Endothelial cell of hepatic sinusoid (primary cell): ENCODE data around the gene RASGRF2.

Source experiments
- in situ Hi-C: cut with HindIII; loops from 2 replicates; pipeline ENCODE4 v1.10.0; 2017; ENCODE audit warnings: low sequenced_read_pairs

Gene RASGRF2

DNA sequence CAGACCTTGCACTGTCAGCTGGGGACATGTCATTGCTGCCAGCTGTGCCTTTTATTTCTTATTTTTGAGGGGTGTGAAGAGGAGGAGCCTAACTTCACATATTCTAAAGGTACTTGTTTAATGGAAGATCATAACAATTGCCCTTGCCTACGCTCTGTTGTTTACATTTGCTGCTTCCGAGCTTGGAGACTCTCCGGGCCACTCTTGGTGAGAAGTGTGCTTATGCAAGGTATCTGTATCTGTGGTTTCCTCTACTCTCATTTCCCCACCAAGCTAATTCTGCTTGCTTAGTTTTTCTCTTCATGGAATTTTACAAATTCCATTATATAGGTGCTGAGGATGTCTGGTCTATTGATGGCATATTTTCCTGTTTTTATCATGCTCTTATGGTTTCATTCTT, 105.3 kb downstream of the RASGRF2 start:
- in situ Hi-C loops: no loop called here

GRCh38 chr5:81066102-81066501, 105.9 kb downstream of the RASGRF2 start:
- in situ Hi-C loops: no loop called here

DNA sequence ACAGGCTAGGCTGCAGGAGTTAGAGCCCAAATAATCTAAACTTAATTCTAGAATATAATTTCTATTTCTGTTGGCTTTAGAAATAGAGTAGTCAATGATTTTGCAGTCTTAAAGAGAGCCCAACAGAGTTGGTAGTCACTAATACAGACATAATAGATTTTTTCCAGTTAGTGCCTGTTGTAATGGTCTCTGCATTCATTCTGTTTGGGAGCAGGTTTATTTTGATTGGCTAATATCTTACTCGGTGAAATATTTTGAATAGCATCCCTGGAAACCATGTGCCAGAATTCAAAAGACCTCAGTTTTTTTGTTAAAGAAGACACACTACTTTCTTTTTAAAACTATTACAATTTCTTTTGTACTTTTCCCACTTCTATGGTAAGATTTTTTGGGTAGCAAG, 107.2 kb downstream of the RASGRF2 start:
- in situ Hi-C loops: no loop called here

DNA sequence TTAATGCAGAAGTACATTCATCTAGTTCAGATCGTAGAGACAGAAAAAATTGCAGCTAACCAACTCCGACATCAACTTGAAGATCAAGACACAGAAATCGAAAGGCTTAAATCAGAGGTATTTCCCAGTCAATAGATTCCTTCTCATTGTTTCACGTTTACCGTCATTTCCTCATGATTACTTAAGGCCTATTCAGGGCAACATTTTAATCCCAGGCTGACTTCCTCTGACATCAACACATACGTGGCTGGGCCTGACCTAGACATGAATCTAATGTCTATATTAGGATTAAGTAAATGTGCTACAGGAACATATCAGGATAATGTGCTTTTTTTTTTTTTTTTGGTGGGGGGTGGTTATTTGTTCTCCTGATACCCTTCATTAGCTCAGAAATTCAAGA, 107.9 kb downstream of the RASGRF2 start:
- in situ Hi-C loops: no loop called here

DNA sequence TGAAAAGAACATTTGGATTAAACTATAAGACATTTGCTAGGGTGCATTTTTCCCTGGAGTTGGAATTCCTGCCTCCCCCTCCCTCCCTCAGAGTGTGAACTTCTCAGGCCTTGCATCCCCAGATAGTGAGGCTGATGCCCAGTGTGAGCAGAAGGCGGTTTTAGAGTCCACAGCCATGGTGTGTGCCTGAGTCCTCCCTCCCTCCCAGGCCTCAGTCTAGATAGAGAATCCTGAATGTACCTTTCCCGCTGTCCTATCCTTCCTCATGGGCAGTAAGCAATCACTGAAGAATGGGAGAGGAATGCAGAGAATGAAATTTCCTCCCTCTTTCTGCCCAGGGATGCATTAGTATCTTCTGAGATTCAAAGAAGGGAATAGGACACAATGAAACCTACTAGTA, 108.5 kb downstream of the RASGRF2 start:
- in situ Hi-C loops: no loop called here

DNA sequence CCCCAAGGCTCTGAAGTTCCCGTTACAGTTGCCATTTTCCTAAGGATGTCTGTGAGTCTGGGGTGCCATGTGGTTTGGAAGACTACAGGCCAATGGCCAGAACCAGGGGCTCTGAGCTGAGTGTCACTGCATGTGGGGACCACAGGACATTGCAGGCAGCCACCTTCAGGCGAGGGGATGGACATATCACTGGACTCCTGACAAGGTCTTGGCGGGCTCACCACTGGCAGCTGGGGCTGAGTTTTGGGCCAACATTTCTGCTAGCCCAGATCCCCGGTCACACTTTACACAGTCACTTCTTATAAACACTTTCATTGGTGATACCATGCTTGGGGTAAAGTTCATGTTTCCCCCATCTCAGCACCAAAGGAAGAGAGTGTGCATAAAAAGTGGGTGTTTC, 109.8 kb downstream of the RASGRF2 start:
- in situ Hi-C loops: no loop called here

GRCh38 chr5:81070571-81071255, 110.5 kb downstream of the RASGRF2 start:
- in situ Hi-C loops: no loop called here

DNA sequence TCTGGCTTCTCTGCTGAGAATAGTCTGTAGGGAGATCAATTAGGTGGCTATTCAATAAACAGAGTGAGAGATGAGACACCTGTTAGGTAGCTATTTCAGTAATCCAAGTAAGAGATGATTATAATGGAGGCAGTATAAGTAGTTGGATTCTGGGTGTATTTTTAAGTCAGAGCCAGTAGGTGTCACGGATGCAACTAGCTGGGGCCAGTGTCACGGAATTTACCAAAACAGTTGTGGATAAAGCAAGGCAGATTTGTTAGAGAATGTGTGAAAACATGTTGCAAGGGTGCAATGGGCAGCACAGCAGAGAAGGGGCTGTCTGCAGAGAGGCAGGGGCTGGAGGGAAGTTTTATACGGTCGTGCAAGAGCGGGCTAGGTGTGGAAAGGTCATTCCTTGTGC, 114.9 kb downstream of the RASGRF2 start:
- in situ Hi-C loops: no loop called here

DNA sequence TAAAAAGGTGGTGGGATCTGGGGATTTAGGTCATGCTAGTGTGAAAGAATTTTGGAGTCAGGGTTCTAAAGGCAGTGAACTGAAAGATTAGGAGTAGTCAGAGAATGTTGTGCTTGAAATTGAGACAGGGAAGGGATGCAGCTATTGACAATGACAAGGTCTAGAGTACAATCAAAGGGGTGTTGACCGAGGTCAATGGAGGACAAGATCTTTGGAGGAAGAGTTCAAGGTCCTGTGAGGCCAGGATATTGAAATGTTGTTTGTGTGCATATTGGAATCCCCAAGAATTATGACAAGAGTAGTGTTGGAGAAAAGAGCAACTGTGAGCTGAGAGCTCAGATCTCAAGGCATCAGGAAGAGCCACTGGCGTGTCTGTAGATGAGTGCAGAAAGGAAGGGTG, 116.9 kb downstream of the RASGRF2 start:
- in situ Hi-C loops: no loop called here

- in situ Hi-C loops: no loop called here
These were observed 118.8 kb downstream of the RASGRF2 start for GRCh38 chr5:81078930-81079329.

GRCh38 chr5:81080809-81081460, 120.8 kb downstream of the RASGRF2 start:
- in situ Hi-C loops: no loop called here

- in situ Hi-C loops: no loop called here
These were observed 121.3 kb downstream of the RASGRF2 start for GRCh38 chr5:81081461-81081835.

DNA sequence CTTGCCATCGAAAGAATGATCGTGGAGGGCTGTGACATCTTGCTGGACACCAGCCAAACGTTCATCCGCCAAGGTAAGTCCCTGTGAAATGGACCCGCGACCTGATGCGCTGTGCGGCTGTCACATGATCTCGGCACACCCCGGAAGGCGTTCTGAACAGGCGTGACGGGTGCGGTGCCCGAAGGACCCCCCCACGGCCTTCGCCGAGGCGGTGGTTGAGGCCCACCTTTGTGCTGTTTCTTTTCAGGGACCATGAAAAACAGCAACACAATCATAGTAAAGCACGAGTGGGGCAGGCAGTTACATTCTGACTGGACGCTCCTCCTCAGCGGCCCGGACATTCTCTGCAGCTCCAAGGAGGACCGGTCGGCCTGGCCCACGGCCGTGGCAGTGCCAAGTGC, 126.7 kb downstream of the RASGRF2 start:
- in situ Hi-C loops: no loop called here

DNA sequence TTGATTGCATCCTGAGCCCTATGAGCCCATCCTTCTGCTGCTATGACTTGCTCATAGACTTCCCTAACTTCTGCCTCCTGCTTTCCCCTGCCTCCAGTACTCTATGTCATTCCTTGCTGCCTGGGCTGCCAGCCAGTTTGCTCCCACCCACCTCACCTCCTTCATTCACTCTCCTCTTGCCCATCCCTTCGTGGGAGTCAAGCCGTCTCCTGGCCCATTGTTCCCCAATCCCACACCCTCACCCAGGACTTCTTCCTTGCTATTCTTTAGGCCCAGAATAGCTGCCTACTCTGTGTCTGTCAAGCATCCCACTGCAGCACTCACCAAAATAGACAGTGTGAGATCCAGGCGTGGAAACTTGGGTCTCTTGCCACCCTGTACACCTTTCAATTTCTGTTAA, 131.0 kb downstream of the RASGRF2 start:
- in situ Hi-C loops: no loop called here

GRCh38 chr5:81093536-81094196, 133.5 kb downstream of the RASGRF2 start:
- in situ Hi-C loops: no loop called here

- in situ Hi-C loops: no loop called here
These were observed 135.7 kb downstream of the RASGRF2 start for GRCh38 chr5:81095835-81096234.

DNA sequence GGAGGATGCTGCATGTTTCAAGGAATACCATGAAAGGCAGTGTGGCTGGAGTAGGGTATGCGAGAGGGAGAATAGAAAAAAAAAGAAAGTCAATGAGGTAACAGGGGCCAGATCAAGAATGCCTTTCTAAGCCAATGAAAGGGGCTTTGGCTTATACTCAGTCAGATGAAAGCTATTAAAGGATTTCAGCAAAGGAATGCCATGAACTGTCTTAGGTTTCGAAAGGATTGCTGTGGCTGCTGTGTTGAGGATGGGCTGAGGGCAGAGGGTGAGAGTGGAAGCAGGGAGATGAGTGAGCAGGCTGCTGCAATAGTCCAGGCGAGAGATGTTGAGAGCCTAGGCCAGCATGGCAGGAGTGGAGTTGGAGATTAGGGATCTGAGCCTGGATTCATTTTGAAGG, 137.6 kb downstream of the RASGRF2 start:
- in situ Hi-C loops: no loop called here

DNA sequence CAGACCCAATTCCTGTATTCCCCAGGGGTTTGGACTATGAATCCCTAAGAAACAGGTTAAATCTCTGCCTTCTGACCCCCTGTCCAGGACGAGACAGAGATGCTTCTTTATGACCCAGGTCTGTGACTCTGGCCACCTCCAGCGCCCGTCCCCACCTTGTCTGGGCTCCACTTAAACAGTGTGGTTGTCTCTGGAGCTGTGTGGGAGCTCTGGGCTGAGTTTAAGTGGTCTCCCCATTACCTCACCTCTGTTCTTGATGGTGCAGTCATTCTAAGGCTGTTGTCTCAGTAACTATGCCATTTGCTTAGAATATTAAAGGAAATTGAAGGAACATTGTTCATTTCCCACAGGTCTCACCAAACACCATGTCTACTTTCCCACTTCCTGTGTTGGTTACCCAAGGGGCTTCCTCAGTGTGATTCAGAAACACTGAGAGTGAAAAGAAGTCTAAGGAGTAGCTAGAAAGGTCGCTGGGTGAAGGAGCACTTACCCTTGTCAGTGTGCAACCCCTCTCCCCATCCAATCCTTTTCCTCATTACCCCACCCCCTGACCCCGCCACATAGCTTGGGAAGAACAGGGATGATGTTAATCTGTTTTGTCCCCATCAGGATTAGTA, 145.2 kb downstream of the RASGRF2 start:
- in situ Hi-C loops: no loop called here

- in situ Hi-C loops: no loop called here
These were observed 155.1 kb downstream of the RASGRF2 start for GRCh38 chr5:81115261-81115660.

DNA sequence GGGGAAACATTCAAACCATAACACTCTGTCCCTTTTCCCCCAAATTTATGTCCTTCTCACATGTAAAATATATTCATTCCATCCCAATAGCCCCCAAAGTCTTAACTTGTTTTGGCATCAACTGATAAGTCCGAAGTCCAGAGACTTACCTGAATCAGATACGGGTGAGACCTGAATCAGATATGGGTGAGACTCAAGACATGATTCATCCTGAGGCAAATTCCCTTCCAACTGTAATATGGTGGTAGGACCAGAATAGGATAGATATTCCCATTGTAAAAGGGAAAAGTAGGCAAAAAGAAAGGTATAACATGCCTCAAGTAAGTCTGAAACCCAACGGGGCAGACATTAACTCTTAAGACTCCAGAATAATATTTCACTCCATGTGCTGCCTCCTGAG, 157.4 kb downstream of the RASGRF2 start:
- in situ Hi-C loops: no loop called here

GRCh38 chr5:81121273-81121672, 161.1 kb downstream of the RASGRF2 start:
- in situ Hi-C loops: no loop called here
